DOHH2 (cell line): ENCODE results near the gene MCU.

Source experiments
- H3F3A ChIP-seq: fragments of 200-600 bp; sonication (generic), shearing (Covaris generic); 2 replicates; pipeline ENCODE4 v1.6.0; 2016; ENCODE audit warnings: antibody characterized with exemption, mild to moderate bottlenecking; ENCODE audit not compliant: control insufficient read depth, insufficient read depth
- H3K27ac ChIP-seq: fragments of 200-600 bp; sonication (generic); 2 replicates; pipeline ENCODE4 v1.5.1; 2014; ENCODE audit warnings: low read depth, mild to moderate bottlenecking, low read length, moderate library complexity
- H3K27me3 ChIP-seq: fragments of 200-600 bp; sonication (generic); 2 replicates; pipeline ENCODE4 v1.6.1; 2014; ENCODE audit warnings: mild to moderate bottlenecking, low read length, mixed read lengths; ENCODE audit not compliant: control insufficient read depth
- H3K36me3 ChIP-seq: fragments of 200-600 bp; sonication (generic); 2 replicates; pipeline ENCODE4 v1.6.1; 2014; ENCODE audit warnings: mild to moderate bottlenecking, low read length, moderate library complexity, mixed read lengths; ENCODE audit not compliant: control insufficient read depth
- H3K4me1 ChIP-seq: fragments of 200-600 bp; sonication (generic); 2 replicates; pipeline ENCODE4 v1.6.1; 2014; ENCODE audit warnings: mild to moderate bottlenecking, low read length, mixed read lengths; ENCODE audit not compliant: control insufficient read depth
- H3K4me2 ChIP-seq: fragments of 200-600 bp; sonication (generic); 2 replicates; pipeline ENCODE4 v1.6.0; 2014; ENCODE audit warnings: mild to moderate bottlenecking, low read length, moderate library complexity
- H3K4me3 ChIP-seq: fragments of 200-600 bp; sonication (generic); 2 replicates; pipeline ENCODE4 v1.5.1; 2014; ENCODE audit warnings: mild to moderate bottlenecking, low read length, mixed read lengths
- H3K79me2 ChIP-seq: fragments of 200-600 bp; sonication (generic); 2 replicates; pipeline ENCODE4 v1.6.1; 2014; ENCODE audit warnings: mild to moderate bottlenecking, low read length, mixed read lengths; ENCODE audit not compliant: control insufficient read depth
- H3K9me2 ChIP-seq: fragments of 200-600 bp; sonication (generic); replicated peaks from 2 replicates; pipeline ENCODE4 v1.6.1; 2014; ENCODE audit warnings: mild to moderate bottlenecking, low read length, mixed read lengths; ENCODE audit not compliant: control insufficient read depth
- H3K9me3 ChIP-seq: fragments of 200-600 bp; sonication (generic); 2 replicates; pipeline ENCODE4 v1.6.1; 2014; ENCODE audit warnings: antibody characterized with exemption, low read length, mixed read lengths; ENCODE audit not compliant: control insufficient read depth, insufficient read depth
- H4K20me1 ChIP-seq: fragments of 200-600 bp; sonication (generic); 2 replicates; pipeline ENCODE4 v1.6.0; 2014; ENCODE audit warnings: low read depth, mild to moderate bottlenecking, antibody characterized with exemption, low read length, moderate library complexity; ENCODE audit not compliant: control insufficient read depth, insufficient read depth
- CTCF ChIP-seq: fragments of 200-600 bp; sonication (generic); IDR thresholded peaks from one replicate; pipeline ENCODE4 v1.5.1; 2014; ENCODE audit warnings: antibody characterized with exemption, mild to moderate bottlenecking, low read depth, low read length; ENCODE audit not compliant: poor library complexity, severe bottlenecking
- EZH2phosphoT487 ChIP-seq: fragments of 200-600 bp; sonication (generic); IDR thresholded peaks from 2 replicates; pipeline ENCODE4 v1.6.1; 2017; ENCODE audit warnings: borderline replicate concordance, mild to moderate bottlenecking, antibody characterized with exemption, low read length, moderate library complexity, mixed read lengths

Gene MCU

DNA sequence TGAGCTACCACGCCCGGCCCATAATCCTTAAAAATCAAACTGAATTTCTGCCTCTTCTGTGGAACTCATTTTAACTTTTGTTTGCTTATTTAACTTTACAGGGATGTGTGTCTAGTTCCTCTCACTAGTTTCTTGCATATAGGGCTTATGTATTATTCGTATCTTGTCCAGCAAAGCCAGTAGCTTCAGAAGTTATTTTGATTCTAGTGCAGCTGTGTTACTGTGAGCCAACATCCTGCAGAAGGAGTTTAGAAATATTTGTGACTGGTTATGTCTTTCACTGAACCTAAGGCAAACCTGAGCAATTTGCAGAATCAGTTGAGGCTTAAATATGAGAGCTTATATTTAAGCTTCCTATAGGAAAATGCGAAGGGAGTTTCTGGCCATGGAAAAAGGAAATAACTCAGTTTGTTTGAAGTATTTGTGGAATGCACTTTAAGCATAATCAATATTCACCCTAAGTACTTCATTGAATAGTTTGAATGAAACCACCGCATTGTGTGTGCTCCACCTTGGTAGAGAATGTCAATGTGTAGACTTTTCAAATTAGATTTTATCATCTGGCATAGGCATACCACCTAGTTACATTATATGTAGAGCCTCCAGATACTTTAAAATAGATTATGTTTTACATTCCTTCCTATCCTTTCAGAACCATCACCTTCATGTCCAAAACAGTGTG lies 90.8 kb downstream of the MCU start:
- no peaks in the 10 kb centered on the region for H3K9me2 ChIP-seq
- H3K4me3 ChIP-seq: no peak overlapping the region
- H3K9me3 ChIP-seq: no peaks in the 10 kb centered on the region
- H3K4me1 ChIP-seq: no peaks in the 10 kb centered on the region
- H4K20me1 ChIP-seq: no peaks in the 10 kb centered on the region
- no peaks in the 10 kb centered on the region for H3F3A ChIP-seq
- H3K79me2 ChIP-seq: no peaks in the 10 kb centered on the region
- no peaks in the 10 kb centered on the region for H3K36me3 ChIP-seq
- H3K27me3 ChIP-seq: no peaks in the 10 kb centered on the region
- TF ChIP-seq CTCF: no peak
- no peak overlapping the region for H3K27ac ChIP-seq
- H3K4me2 ChIP-seq: no peak overlapping the region

- Histone ChIP-seq H3K4me1 (no peaks in the 10 kb centered on the region), H3K4me3 (no peak overlapping the region), H3K36me3 (no peaks in the 10 kb centered on the region), H3F3A (no peaks in the 10 kb centered on the region), H3K9me2 (no peaks in the 10 kb centered on the region), H3K27ac (no peak overlapping the region), H3K79me2 (no peaks in the 10 kb centered on the region), H3K4me2 (no peak overlapping the region), H4K20me1 (no peaks in the 10 kb centered on the region), H3K9me3 (no peaks in the 10 kb centered on the region), H3K27me3 (no peaks in the 10 kb centered on the region)
- TF ChIP-seq CTCF (no peak), EZH2phosphoT487 (no peak)
These were observed 91.5 kb downstream of the MCU start for GRCh38 chr10:72783410-72783833.

DNA sequence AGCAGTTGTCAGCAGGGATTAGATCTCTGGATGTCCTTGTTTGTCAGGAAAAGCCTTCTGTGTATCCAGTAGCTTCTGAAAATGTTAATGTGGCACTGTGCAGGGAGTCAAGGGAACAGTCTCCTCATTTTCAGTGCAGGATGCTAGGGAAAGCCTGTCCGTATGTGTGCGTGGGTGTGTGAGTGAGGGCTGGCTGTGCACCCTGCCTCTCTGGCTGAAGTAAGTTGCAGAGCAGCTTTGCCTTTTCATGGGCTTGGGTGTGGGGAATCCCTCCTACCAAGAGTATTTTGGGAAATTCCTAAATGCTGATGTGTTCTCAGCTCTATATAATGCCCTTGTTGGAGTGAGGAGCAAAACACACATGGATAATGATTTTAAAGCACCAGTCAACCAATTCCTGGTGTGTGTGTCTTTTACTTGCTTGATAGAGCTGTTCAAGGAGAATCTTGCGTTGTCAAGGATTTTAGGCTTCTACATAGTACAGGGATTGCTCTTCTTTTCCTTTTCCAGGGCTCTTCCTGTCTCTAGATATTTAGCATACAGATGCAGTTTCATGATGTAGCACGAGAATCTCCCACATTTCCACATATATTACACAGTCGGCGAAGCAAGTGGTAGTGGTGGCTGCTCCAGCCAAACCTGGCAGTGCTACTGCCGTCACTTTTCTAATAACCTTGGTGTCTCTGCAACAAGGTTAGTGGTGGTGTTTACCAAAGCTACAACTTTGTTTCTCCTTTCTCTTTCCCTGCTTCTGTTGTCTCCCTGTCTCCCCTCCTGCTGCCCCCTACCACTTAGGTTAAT lies 92.8 kb downstream of the MCU start:
- no peak overlapping the region for H3K4me2 ChIP-seq
- no peaks in the 10 kb centered on the region for H3K36me3 ChIP-seq
- no peak for TF ChIP-seq EZH2phosphoT487
- no peak for TF ChIP-seq CTCF
- no peak overlapping the region for H3K4me3 ChIP-seq
- H3K9me3 ChIP-seq: no peaks in the 10 kb centered on the region
- no peaks in the 10 kb centered on the region for H4K20me1 ChIP-seq
- H3K4me1 ChIP-seq: no peaks in the 10 kb centered on the region
- H3K27me3 ChIP-seq: no peaks in the 10 kb centered on the region
- no peaks in the 10 kb centered on the region for H3K9me2 ChIP-seq
- no peak overlapping the region for H3K27ac ChIP-seq
- no peaks in the 10 kb centered on the region for H3K79me2 ChIP-seq
- no peaks in the 10 kb centered on the region for H3F3A ChIP-seq
